ENCODE results near the gene SLC1A7.

The SLC1A7 gene

GRCh38 chr1:53123453-53124140 is 18.8 kb downstream of the SLC1A7 start:
- Histone ChIP-seq H3K36me3 (ENCODE audit: insufficient read depth, low read length) (no peaks in the 10 kb centered on the region), H3K79me2 (ENCODE audit: insufficient read depth, low read length) (no peaks in the 10 kb centered on the region), H3K4me2 (ENCODE audit: low read depth, low read length, poor library complexity, severe bottlenecking) (no peak overlapping the region), H3F3A (ENCODE audit: low read depth) (no peaks in the 10 kb centered on the region), H3K27me3 (ENCODE audit: insufficient read depth, low read length, poor library complexity, severe bottlenecking) (no peaks in the 10 kb centered on the region), H3K9ac (ENCODE audit: low read depth, low read length, poor library complexity, severe bottlenecking) (no peak overlapping the region), H2AFZ (ENCODE audit: low read length) (no peak overlapping the region), H3K4me1 (ENCODE audit: insufficient read depth, low read length, poor library complexity, severe bottlenecking) (no peaks in the 10 kb centered on the region), H4K20me1 (ENCODE audit: insufficient read depth, low read length, poor library complexity, severe bottlenecking) (no peaks in the 10 kb centered on the region), H3K4me3 (ENCODE audit: low read length, poor library complexity, severe bottlenecking) (no peak overlapping the region), H3K9me3 (ENCODE audit: insufficient read depth, low read depth, low read length) (no peaks in the 10 kb centered on the region), H3K9me2 (replicated peaks; ENCODE audit: low read depth, low read length) (no peaks in the 10 kb centered on the region)
- TF ChIP-seq EZH2phosphoT487 (IDR thresholded peaks at IDR 0.05; ENCODE audit: borderline replicate concordance): no peak
- TF ChIP-seq CTCF (conservative IDR thresholded peaks at IDR 0.05; ENCODE audit: low read length): no peak

- Histone ChIP-seq H3K9me2 (replicated peaks; ENCODE audit: low read depth, low read length) (no peaks in the 10 kb centered on the region), H3K9ac (ENCODE audit: low read depth, low read length, poor library complexity, severe bottlenecking) (no peak overlapping the region), H3K4me2 (ENCODE audit: low read depth, low read length, poor library complexity, severe bottlenecking) (no peak overlapping the region), H3K4me3 (ENCODE audit: low read length, poor library complexity, severe bottlenecking) (no peak overlapping the region), H3F3A (ENCODE audit: low read depth) (no peaks in the 10 kb centered on the region), H3K36me3 (ENCODE audit: insufficient read depth, low read length) (no peaks in the 10 kb centered on the region), H3K27me3 (ENCODE audit: insufficient read depth, low read length, poor library complexity, severe bottlenecking) (no peaks in the 10 kb centered on the region), H3K79me2 (ENCODE audit: insufficient read depth, low read length) (no peaks in the 10 kb centered on the region), H2AFZ (ENCODE audit: low read length) (no peak overlapping the region), H3K9me3 (ENCODE audit: insufficient read depth, low read depth, low read length) (no peaks in the 10 kb centered on the region), H3K4me1 (ENCODE audit: insufficient read depth, low read length, poor library complexity, severe bottlenecking) (no peaks in the 10 kb centered on the region), H4K20me1 (ENCODE audit: insufficient read depth, low read length, poor library complexity, severe bottlenecking) (no peaks in the 10 kb centered on the region)
- TF ChIP-seq CTCF (conservative IDR thresholded peaks at IDR 0.05; ENCODE audit: low read length) (no peak), EZH2phosphoT487 (IDR thresholded peaks at IDR 0.05; ENCODE audit: borderline replicate concordance) (no peak)
These were observed 19.5 kb downstream of the SLC1A7 start for GRCh38 chr1:53122961-53123413.

- H2AFZ ChIP-seq (ENCODE audit: low read length): no peak overlapping the region
- TF ChIP-seq EZH2phosphoT487 (IDR thresholded peaks at IDR 0.05; ENCODE audit: borderline replicate concordance): no peak
- no peak for TF ChIP-seq CTCF (conservative IDR thresholded peaks at IDR 0.05; ENCODE audit: low read length)
- no peaks in the 10 kb centered on the region for H3K9me2 ChIP-seq (replicated peaks; ENCODE audit: low read depth, low read length)
- H3K79me2 ChIP-seq (ENCODE audit: insufficient read depth, low read length): no peaks in the 10 kb centered on the region
- no peaks in the 10 kb centered on the region for H4K20me1 ChIP-seq (ENCODE audit: insufficient read depth, low read length, poor library complexity, severe bottlenecking)
- H3K4me3 ChIP-seq (ENCODE audit: low read length, poor library complexity, severe bottlenecking): no peak overlapping the region
- no peaks in the 10 kb centered on the region for H3K4me1 ChIP-seq (ENCODE audit: insufficient read depth, low read length, poor library complexity, severe bottlenecking)
- no peaks in the 10 kb centered on the region for H3F3A ChIP-seq (ENCODE audit: low read depth)
- no peaks in the 10 kb centered on the region for H3K9me3 ChIP-seq (ENCODE audit: insufficient read depth, low read depth, low read length)
- no peaks in the 10 kb centered on the region for H3K27me3 ChIP-seq (ENCODE audit: insufficient read depth, low read length, poor library complexity, severe bottlenecking)
- H3K36me3 ChIP-seq (ENCODE audit: insufficient read depth, low read length): no peaks in the 10 kb centered on the region
- H3K4me2 ChIP-seq (ENCODE audit: low read depth, low read length, poor library complexity, severe bottlenecking): no peak overlapping the region
- H3K9ac ChIP-seq (ENCODE audit: low read depth, low read length, poor library complexity, severe bottlenecking): no peak overlapping the region
These were observed 20.1 kb downstream of the SLC1A7 start for GRCh38 chr1:53122201-53122885.
